Psoas muscle (tissue), 8 donors: Measurements from ENCODE around the gene RFX3. TPM values are rescaled to one million over a fixed set of nuclear protein-coding genes. Genes with fewer than 3 reads are reported as not detected.

ENCODE experiments used
- ATAC-seq, 4 donors: fragments of 200-7000 bp; cut with Tn5 transposase; one replicate each; pipeline ENCODE4 v1.9.1; 2020; ENCODE audit warnings: moderate library complexity in 3 of 4, mild to moderate bottlenecking in 2 of 4
- DNase-seq, 2 donors: peaks; one replicate each; pipeline ENCODE4 v3.0.0-alpha.2; 2020
- H3K27ac ChIP-seq: fragments of 200-600 bp; one replicate; pipeline ENCODE4 v1.8.0; 2022
- H3K27me3 ChIP-seq, 3 donors: fragments of 200-600 bp in 1 of 3; one replicate each; pipeline versions ENCODE4 v1.6.1 to v1.8.0; 2013 to 2022; ENCODE audit warnings: low read length in 2 of 3, mild to moderate bottlenecking in 2 of 3, moderate library complexity in 1 of 3; ENCODE audit not compliant: insufficient read depth in 3 of 3
- H3K36me3 ChIP-seq, 2 donors: fragments of 200-600 bp in 1 of 2; one replicate each; pipeline versions ENCODE4 v1.6.1 to v1.8.0; 2013 to 2022; ENCODE audit warnings: low read depth in 1 of 2, mild to moderate bottlenecking in 1 of 2, moderate library complexity in 1 of 2; ENCODE audit not compliant: insufficient read depth in 1 of 2
- H3K4me1 ChIP-seq: fragments of 200-600 bp; one replicate; pipeline ENCODE4 v1.8.0; 2022
- H3K4me3 ChIP-seq: fragments of 200-600 bp; one replicate; pipeline ENCODE4 v1.8.0; 2022; ENCODE audit warnings: mild to moderate bottlenecking
- H3K9me3 ChIP-seq: fragments of 200-600 bp; one replicate; pipeline ENCODE4 v1.8.0; 2022
- CTCF ChIP-seq: fragments of 200-600 bp; IDR thresholded peaks from one replicate; pipeline ENCODE4 v1.8.0; 2022; ENCODE audit warnings: antibody characterized with exemption
- WGBS, 3 donors: extraction: QIAGEN DNeasy Blood & Tissue Kit; methylation state at CpG; one replicate each; pipeline versions ENCODE4 v1.1.6 to v1.1.7; 2013; 5-methylcytosine and 5-hydroxymethylcytosine counted together
- intact Hi-C, 2 donors: fragments of 100-400 bp; cut with DNase I; formaldehyde crosslinking; loops; one replicate each; pipeline versions ENCODE4 v1.11.0 to v1.14.2; 2022
- polyA plus RNA-seq, 3 donors: library from polyadenylated mRNA; stranded (reverse); fragments of 200-250 nt; gene quantifications; one replicate each; pipeline ENCODE4 v1.2.3, GENCODE V29; 2013
- total RNA-seq, 4 donors: library from RNA; stranded (reverse); fragmentation: NEBNext Ultra II Directional in 2 of 4; extraction: Animal tissue kit (Norgen Biotek cat#: 25700) in 2 of 4; gene quantifications; one replicate each; pipeline versions ENCODE4 v1.2.1 to v1.2.4, GENCODE V29; 2021 to 2023
- donor health status: healthy with polysubstance abuse.
- donor health status: DM: no; HTN: no; CAD: no; lungs with moderate emphysema.
- donor health status: Bipolar disorder and iron deficiency.
- donor health status: healthy.
- donor health status: DM: yes; HTN: yes; CAD: no.
- donor health status: DM: no; HTN: no; CAD: no.
- donor health status: DM: no; HTN: no; CAD: no.
- donor health status: DM: yes; HTN: yes; CAD: no.

The RFX3 gene
- total and polyA plus RNA-seq, 7 donors, result 0.38 to 5.7 (median 2.8) TPM

GRCh38 chr9:3193791-3194190 is 332.0 kb downstream of the RFX3 start:
- no peaks in the 10 kb centered on the region for H3K4me1 ChIP-seq
- peaks cover 0 to 3% (median 0%) of the 10 kb centered on the region in 3 donors for H3K27me3 ChIP-seq
- no peak for TF ChIP-seq CTCF
- ATAC-seq, result no peak
- no peak overlapping the region for H3K4me3 ChIP-seq
- WGBS, 3 donors, result 48 to 51% (median 50%) methylated on average over 4 of the region's 4 CpGs
- no peak for DNase-seq
- no peaks in the 10 kb centered on the region for H3K9me3 ChIP-seq
- H3K27ac ChIP-seq, result no peak overlapping the region
- intact Hi-C loops, result no loop called here
- H3K36me3 ChIP-seq, result no peaks in the 10 kb centered on the region

GRCh38 chr9:3191715-3192114 is 334.1 kb downstream of the RFX3 start:
- Histone ChIP-seq H3K9me3 (no peaks in the 10 kb centered on the region), H3K27me3 (peaks cover 0 to 3% (median 0%) of the 10 kb centered on the region in 3 donors), H3K36me3 (no peaks in the 10 kb centered on the region), H3K27ac (no peak overlapping the region), H3K4me1 (no peaks in the 10 kb centered on the region), H3K4me3 (no peak overlapping the region)
- intact Hi-C loops, result no loop called here
- no peak for TF ChIP-seq CTCF
- no peak for DNase-seq
- no peak for ATAC-seq
- WGBS, 3 donors, result 60 to 73% (median 65%) methylated on average over 5 of the region's 5 CpGs

- H3K36me3 ChIP-seq, result no peaks in the 10 kb centered on the region
- no peaks in the 10 kb centered on the region for H3K9me3 ChIP-seq
- TF ChIP-seq CTCF, result no peak
- 77 to 82% (median 78%) methylated on average over 7 of the region's 7 CpGs for WGBS, 3 donors
- no peak overlapping the region for H3K27ac ChIP-seq
- no peak for DNase-seq
- no peak overlapping the region for H3K4me3 ChIP-seq
- H3K27me3 ChIP-seq, result no peaks in the 10 kb centered on the region
- intact Hi-C loops, result no loop called here
- no peaks in the 10 kb centered on the region for H3K4me1 ChIP-seq
- ATAC-seq, result no peak
Measured at GRCh38 chr9:3189113-3189861, 336.5 kb downstream of the RFX3 start.

- TF ChIP-seq CTCF, result no peak
- H3K9me3 ChIP-seq, result no peaks in the 10 kb centered on the region
- H3K36me3 ChIP-seq, result no peaks in the 10 kb centered on the region
- H3K4me3 ChIP-seq, result no peak overlapping the region
- H3K27ac ChIP-seq, result no peak overlapping the region
- no peak for DNase-seq
- peaks cover 0 to 10% (median 0%) of the 10 kb centered on the region in 3 donors for H3K27me3 ChIP-seq
- intact Hi-C loops, result no loop called here
- no peaks in the 10 kb centered on the region for H3K4me1 ChIP-seq
- ATAC-seq, result no peak
- 77 to 84% (median 78%) methylated on average over 4 of the region's 4 CpGs for WGBS, 3 donors
Measured at GRCh38 chr9:3186751-3187150, 339.1 kb downstream of the RFX3 start.
